NCI-H82 treated with DMSO at 0.1 percent for 48 hours (cell line): ENCODE measurements around the gene GABRA6.
"Not testable (repeated sequence)": the region's sequence is repeated elsewhere in the genome, so short reads cannot be mapped to it uniquely, and the experiment has no call there.

Source experiments
- DNase-seq: peaks from one replicate; lab custom pipeline; 2025; ENCODE audit not compliant: unreplicated experiment; lab: John Stamatoyannopoulos, UW

The GABRA6 gene

DNA sequence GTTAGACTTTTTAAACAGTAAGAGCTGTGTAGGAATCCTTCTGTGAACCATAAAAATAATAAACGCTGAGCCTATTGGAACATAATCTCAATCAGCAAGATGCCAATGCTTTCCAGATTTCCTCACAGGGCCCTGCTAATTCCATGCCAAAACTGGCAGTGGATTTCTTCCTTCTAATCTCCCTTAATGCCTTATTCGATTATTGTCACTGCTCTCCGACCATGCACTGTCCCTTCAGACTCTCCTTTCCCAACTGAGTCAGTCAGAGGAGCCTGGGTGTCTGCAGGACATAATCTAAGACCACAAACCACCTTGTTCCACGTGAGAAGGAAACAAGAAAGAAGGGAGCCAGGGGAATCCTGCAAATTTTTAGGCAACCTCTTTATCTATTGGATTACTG is at the start of gene GABRA6:
TSS of gene GABRA6 (plus strand) at position 261 of the 400 bp plus-strand sequence. CDS start 269 bp downstream, outside the sequence.
- DNase-seq: no peak

DNA sequence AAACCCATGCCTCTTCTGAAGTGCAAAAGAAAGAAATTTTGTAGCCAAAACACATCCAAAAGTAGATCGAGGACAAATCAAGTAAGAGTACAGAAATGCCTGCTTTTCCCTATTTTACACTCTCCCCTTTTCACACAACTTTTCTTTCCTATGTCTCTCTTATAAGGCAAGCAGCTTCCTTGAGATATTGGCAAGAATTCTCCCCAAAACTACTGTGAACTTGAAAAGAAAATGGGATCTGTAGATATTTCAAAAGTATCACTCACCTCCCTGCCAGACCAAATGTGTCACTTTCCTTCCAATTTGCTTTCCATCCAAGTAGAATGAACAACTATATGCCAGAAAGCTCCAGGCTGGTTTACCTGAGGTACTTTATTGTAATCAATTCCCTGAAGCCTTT is 47.9 kb upstream of the GABRA6 start:
- DNase-seq: no peak

DNA sequence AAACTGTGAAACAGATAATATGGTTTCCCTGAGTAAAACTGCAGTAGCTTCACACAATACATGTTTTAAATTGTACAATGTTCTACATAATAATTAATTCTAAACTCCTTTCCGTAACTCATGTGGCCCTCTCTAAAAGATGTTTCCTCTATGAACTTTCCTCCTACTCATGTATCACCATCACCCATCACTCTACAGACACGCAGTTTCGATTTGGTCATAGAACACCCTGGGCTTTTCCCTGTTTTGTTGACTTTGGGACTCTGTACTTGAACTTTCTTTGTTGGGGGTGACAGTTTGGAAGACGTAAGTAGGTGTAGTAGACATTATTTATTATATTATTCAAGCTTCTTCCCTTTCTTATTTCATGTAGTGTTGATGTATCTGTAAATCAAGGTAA is 44.1 kb upstream of the GABRA6 start:
- no peak for DNase-seq

DNA sequence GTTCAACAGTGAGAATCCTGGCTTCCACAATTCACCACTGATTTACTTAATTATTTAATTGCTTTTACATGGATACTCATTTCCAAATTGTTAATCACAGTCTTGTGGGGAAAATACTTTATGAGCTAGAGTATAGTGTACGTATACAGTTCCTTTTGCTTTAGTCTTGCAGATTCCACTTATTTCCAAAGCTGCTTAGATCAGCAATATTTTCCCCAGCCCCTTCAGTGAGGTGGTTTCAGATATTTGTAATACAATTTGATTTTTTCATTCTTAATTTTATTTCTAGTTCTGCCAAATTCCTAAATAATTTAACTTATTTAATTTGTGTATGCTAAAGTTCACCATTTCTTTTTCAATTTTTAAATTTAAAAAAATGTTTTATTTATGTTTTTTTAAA is 40.3 kb upstream of the GABRA6 start:
- DNase-seq: no peak

DNA sequence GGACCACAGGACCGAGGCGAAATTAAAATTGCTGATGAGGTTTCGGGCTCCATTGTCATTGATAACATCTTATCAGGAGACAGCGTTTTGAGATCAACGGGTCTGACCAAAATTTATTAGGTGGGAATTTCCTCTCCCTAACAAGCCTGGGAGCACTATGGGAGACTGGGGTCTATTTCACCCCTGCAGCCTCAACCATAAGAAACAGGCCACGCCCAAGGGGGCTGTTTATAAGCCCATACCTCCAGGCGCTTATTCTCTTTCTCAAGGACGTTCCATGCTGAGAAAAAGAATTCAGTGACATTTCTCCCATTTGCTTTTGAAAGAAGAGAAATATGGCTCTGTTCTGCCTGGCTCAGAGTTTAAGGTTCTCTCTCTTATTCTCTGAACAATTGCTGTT is 33.6 kb upstream of the GABRA6 start:
- not testable (repeated sequence) for DNase-seq

DNA sequence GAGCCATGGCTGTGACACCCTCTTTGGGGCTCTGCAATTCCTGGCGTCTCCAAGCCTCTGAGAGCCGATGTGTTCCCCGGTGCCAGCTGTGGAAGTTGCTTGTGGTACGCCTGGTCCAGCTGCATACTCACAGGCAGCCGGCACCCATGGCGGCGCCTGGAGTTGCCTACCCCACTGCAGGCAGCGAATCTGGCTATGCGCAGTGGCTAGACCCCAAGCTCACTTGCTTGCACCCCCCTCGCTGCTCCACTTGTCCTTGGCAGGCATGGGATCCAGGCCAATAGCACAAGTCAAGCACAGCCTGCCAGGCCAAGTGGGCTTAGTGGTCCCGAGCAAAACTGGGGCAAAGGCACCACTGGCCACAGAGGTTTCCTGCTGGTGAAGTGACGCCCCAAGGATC is 24.7 kb upstream of the GABRA6 start:
- DNase-seq: no peak

DNA sequence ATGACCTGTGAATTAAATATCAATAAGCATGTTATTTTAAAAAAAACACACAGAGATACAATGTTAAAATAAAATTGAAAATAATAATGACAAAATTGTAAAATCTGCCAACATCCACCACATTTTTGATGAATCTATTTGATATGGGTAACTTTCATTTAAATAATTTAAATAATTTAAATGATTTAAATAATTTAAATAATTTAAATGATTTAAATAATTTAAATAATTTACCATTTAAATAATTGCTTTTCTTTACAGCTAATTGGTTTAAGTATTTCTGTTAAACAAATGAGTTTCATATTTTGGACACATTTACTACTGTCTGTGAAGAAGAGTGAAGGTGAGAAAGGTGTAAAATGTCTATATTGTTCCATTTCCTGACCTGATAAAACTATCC is 22.1 kb upstream of the GABRA6 start:
- no peak for DNase-seq

DNA sequence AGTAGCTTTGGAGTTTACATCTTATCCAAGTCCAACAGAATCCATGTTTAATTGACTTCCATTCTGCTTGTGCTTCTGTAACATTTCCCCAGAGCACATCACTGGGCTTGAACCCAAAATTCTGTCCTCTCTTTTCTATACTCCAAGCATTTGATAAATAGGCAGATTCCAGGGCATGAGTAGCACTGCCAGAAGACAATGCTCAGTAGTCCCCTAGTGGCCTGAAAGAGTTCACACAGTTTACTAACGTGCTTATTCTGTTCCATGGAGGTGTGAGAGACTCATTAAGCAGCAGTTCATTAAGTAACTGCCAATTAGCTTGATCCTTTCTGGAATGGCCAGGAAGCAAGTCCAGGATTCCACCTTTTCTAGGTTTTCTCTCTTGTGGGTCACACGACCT is 9.4 kb upstream of the GABRA6 start:
- DNase-seq: peak; percentile 2

DNA sequence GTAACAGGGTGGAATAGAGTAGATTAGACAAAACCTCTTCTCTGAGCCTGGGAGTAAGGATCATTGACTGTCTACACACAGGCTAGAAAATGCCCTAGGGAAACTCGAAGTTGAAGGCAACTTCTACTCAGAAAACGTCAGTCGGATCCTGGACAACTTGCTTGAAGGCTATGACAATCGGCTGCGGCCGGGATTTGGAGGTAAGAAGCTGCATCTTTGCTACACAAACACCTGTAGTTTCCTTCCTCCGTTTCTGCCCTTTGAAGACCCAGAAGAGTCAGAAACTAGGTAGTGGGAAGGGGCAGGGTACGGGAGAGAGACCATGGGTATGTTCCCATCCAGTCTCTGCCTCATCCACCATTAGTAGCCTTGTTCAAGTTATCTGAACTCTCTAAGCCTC is 628 bp downstream of the GABRA6 start:
- no peak for DNase-seq

DNA sequence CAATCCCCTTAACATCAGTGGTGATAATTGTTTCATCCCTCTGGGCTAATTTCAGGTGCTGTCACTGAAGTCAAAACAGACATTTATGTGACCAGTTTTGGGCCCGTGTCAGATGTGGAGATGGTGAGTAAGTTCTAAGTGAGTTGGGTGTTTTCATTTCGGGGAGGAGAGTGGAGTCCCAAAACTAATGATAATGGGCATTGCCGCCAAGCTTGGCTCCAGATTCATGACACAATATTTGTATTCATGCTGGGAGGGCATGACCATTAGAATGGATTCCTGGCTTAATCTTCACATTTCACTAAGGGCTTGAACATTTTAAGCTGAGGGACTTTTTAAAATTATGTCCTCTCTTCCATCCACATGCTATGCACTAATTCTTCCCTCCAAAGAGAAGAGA is 1.4 kb downstream of the GABRA6 start:
- DNase-seq: no peak

DNA sequence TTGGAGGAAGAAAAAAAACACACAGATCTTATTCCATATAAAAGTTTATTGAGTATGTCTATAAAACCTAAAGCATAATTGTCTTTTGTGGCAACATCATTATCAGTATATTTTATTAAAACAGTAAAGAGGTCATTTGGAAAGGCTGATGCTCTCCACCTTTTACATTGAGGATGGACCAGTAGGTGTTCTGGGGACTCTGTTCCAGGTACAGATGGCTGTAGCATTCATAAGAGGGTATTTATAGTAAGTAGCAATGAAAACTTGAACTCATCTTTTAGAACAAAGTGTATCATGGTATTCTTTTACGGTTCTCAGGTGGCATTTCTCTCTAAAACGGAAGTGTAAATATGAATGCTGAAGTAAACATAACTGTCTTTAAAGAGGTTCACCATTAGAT is 1.8 kb downstream of the GABRA6 start:
- DNase-seq: no peak

DNA sequence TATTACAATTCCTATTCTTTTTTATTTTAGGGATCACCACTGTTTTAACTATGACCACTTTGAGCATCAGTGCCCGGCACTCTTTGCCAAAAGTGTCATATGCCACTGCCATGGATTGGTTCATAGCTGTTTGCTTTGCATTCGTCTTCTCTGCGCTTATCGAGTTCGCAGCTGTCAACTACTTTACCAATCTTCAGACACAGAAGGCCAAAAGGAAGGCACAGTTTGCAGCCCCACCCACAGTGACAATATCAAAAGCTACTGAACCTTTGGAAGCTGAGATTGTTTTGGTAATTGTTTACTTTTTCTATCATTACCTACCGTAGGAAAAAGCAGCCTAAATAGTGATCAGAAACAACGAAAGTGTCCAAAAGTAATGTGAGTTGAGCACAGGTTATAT is 6.4 kb downstream of the GABRA6 start:
- DNase-seq: no peak

DNA sequence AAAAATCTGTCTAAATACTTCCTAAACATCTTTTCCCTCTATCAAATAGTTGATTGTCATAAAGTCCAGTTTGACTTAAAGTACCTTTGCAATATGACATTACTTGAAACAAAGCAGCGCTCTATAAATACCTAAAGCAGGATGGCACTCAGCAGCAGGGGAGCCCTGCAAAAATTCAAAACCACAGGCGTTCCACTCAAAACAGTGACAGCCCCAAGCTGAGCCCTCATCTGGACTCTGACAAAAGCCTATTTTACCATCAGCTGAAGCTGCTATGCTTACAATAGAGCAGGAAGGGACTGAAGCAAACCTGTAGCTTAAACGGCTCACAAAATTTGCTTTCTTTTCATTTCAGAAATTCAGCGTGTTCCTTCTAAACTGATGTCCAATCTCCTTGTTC is 11.5 kb downstream of the GABRA6 start:
- DNase-seq: no peak

DNA sequence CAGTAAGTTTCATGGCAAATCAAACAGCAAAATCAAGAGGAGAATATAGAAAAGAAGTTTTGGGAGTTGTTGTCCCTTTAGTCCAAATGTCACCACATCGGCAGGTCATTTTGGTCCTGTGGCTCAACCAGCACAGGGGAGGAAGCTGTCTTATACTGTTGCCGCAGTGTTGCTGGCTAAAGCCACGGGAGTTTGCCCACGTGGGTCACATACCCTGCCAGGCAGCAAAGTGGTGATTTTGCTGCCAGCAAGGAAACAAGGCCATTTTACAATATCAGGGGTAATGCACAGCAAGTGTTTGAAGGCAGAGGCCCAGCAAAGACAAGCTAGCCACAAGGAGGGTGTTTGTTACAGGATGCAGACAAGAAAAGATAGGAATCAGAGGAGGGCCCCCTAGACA is 14.5 kb downstream of the GABRA6 start:
- no peak for DNase-seq

DNA sequence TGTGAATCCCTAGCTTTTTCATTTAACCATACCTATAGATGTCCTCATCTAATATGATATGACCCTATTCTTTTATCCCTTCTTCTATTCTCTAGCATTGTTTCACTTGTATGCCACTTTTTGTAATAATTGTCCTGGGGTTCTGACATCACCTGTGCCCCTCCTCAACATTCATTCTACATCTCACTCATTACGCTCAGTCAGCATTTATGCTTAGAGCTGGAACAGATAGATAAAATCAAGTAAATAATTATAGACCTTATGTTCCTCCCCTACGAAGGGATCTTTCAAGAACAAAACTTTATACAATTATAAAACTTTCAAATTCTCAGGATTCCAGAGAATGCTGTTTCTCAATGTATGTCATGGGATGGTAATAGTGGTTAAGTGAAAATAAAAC is 18.0 kb downstream of the GABRA6 start:
- no peak for DNase-seq

DNA sequence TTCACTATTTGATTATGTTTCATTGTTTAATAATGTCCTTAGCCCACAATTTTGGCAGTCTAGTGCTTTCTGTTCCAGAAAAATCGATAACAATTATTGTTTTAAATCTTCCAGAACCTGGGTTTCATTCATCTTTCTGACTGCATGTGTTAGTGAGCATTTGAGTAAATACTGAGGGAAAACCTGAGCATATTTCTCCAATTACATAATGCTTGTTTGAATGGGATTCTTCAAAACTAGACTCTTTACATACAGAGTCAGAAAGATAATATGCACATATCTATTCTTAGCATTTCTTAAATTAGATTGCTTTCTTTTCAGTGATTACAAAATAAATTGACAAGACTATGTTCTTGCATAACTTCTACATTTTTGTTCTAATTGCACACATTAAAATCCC is 21.9 kb downstream of the GABRA6 start:
- DNase-seq: no peak

DNA sequence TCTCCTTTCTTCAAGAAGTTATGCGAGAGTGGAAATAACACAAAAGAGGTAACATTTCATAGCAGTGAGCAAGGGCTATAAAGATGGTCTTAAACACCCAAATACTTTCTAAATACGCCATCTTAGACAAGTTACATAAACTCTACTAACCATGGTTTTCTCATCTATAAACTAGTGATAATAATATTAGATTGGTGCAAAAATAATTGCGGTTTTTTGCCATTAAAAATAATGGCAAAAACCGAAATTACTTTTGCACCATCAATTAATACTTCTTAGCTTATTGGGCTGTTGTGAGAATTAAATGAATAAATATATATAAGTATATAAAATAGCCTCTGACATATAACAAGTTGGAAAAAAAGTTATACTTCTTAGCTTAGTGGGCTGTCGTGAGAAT is 23.7 kb downstream of the GABRA6 start:
- no peak for DNase-seq

DNA sequence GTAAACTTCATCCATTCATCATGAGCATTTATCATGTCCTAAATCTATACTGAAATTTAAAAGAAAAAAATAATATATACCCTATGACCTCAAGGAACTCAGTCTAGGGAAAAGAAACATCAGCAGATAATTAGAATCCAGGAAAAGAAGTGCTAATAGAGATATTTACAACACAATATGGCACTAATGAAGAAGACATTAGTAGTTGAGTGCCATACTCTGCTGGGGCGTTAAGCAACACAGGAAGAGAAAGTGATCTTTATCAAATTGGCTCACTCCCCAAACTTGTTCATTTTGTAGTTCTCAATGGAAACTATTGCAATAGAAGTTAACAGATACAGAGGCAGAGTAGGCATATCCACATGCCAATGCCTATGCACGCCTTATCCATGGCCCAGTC is 27.5 kb downstream of the GABRA6 start:
- DNase-seq: no peak

DNA sequence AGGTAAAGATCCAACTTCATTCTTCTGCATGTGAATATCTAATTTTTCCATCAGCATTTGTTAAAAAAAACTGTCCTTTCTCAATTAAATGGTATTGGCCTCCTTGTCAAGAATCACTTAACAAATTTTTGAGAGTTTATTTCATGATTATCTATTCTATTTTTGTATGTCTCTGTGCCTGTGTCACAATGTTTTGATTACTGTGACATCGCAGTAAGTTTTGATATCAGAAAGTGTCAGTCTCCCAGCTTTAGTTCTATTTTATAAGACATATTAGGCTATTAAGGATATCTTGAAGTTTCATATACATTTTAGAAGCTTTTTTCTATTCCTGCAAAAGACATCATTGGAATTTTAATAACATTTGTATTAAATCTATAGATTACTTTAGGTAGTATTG is 33.6 kb downstream of the GABRA6 start:
- no peak for DNase-seq

DNA sequence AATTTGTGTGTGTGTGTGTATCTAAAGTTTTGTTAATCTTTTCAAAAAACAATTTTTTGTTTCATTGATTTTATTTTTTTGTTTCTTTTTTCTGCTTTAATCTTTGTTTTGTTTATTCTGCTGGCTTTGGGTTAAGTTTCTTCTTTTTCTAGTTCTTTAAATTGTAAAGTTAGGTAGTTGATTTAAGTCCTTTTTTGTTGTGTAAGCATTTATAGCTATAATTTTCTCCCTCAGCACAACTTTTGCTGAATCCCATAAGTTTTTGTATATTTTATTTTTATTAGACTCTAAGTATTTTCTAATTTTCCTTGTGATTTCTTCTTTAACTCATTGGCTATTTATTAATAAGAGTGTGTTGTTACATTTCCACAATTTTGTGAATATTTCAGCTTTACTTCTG is 34.9 kb downstream of the GABRA6 start:
- no peak for DNase-seq

DNA sequence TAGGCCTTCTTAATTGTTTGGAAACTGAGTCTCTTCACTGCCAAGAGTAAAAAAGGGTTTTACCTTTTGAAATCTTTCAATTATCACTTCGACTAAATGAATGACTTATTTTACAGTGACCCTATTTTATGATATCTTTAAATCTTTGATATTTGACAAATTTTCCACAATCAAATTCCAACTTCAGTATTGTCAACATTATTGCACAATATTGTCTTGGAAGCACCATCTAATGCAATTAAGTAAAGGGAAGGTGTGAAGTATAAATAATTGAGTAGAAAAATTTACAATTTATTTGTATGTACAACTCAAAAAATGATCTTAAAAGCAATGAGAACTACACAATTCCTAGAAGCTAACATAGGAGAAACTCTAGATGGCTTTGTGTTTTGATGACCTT is 49.2 kb downstream of the GABRA6 start:
- no peak for DNase-seq

DNA sequence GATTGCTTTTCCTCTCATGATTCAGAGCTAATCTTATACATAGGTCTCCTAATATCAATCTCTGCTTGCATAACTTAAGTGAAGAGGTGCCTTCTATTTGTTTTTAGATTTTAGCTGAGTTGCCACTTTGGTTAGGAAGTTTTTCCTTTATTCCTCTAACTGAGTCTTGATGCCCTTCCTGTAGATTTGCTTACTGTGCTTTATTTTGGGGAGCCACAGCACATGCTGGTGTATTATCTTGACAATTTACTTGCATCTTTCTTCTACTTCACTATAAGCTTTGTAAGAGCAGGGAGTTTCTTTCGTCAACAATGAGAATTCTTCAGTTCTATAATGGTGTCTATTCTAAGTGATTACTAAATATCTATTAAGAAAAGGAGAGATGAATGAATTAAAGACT is 54.9 kb downstream of the GABRA6 start:
- no peak for DNase-seq

DNA sequence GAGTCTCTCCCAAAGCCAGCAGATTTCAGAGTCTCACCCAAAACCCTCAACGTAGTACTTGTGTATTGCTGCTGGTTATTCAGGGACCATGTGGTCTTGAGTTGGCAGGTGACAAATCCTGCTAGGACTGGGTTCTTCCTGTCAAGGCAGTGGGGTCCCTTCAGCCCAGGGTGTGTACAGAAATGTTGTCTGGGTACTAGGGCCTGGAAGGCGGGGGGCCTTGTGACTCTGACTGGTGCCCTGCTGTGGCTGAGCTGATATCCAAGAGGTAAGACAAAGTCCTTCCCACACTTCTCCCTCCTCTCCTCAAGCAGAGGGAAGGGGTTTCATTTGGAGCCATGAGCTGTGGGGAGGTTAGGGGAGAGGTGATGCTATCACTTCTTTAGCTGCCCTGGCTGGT is 58.8 kb downstream of the GABRA6 start:
- DNase-seq: no peak

DNA sequence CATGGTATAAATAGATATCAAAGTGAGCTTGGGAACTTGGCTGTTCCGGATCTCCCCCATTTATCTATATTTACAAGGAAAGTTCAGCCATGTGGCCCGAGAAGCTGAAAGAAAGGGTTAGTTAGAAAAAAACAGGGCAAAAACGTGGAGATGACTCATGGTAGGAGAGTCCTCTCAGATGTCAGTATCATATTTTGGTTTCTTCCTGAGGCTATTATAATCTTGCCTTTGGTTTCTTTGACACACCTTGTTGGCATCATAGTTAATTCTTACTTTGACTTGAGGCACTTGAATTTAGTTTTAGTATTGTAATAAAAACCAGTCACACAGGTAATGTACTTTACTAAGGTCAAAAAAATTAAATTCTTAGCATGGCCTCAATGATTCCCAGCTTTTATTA is 59.9 kb downstream of the GABRA6 start:
- no peak for DNase-seq
